Right lobe of liver (tissue), 6 donors: ENCODE data around the gene STKLD1. TPM values are rescaled to one million over a fixed set of nuclear protein-coding genes. Genes with fewer than 3 reads are reported as not detected.

ENCODE experiments used
- ATAC-seq, 4 donors: fragments of 200-7000 bp; cut with Tn5 transposase; one replicate each; pipeline ENCODE4 v1.9.1; 2020; ENCODE audit warnings: mild to moderate bottlenecking in 4 of 4, moderate library complexity in 4 of 4
- DNase-seq, 3 donors: peaks; one replicate each; pipeline ENCODE4 v3.0.0-alpha.2; 2020
- H3K27ac ChIP-seq, 3 donors: fragments of 200-600 bp; one replicate each; pipeline ENCODE4 v1.8.0; 2022
- H3K27me3 ChIP-seq, 2 donors: fragments of 200-600 bp; one replicate each; pipeline ENCODE4 v1.8.0; 2022
- H3K36me3 ChIP-seq, 4 donors: fragments of 200-600 bp; sonication (generic) in 1 of 4; one replicate each; pipeline versions ENCODE4 v1.5.1 to v1.8.0; 2017 to 2022; ENCODE audit warnings: control low read depth in 1 of 4
- H3K4me1 ChIP-seq, 4 donors: fragments of 200-600 bp; sonication (generic) in 1 of 4; one replicate each; pipeline versions ENCODE4 v1.5.1 to v1.8.0; 2017 to 2022; ENCODE audit warnings: control low read depth in 1 of 4
- H3K4me3 ChIP-seq, 3 donors: fragments of 200-600 bp; one replicate each; pipeline ENCODE4 v1.8.0; 2022
- H3K9me3 ChIP-seq, 4 donors: fragments of 200-600 bp; sonication (generic) in 1 of 4; one replicate each; pipeline versions ENCODE4 v1.5.1 to v1.8.0; 2017 to 2022; ENCODE audit warnings: control low read depth in 1 of 4
- CTCF ChIP-seq, 4 donors: fragments of 200-600 bp in 3 of 4; fragments of 450-650 bp in 1 of 4; IDR thresholded peaks; one replicate each; pipeline versions ENCODE4 v1.5.1 to v1.8.0; 2016 to 2022; ENCODE audit warnings: antibody characterized with exemption in 4 of 4, mild to moderate bottlenecking in 2 of 4
- POLR2A ChIP-seq: fragments of 450-650 bp; IDR thresholded peaks from one replicate; pipeline ENCODE4 v1.6.1; 2017; ENCODE audit warnings: antibody characterized with exemption, mild to moderate bottlenecking
- WGBS: methylation state at CpG from one replicate; pipeline ENCODE4 v1.1.6; 2018; ENCODE audit warnings: low coverage, low lambda C conversion rate; ENCODE audit not compliant: insufficient coverage; ENCODE audit errors: missing lambda C conversion rate; 5-methylcytosine and 5-hydroxymethylcytosine counted together
- intact Hi-C, 2 donors: fragments of 100-400 bp; cut with DNase I; formaldehyde crosslinking; loops; one replicate each; pipeline versions ENCODE4 v1.11.2 to v1.14.1; 2022
- total RNA-seq, 6 experiments: library from RNA; depleted of rRNA in 2 of 6; stranded (reverse); fragments of >200 nt in 2 of 6; fragmentation: NEBNext Ultra II Directional in 3 of 6; extraction: Animal tissue kit (Norgen Biotek cat#: 25700) in 3 of 6; gene quantifications; one replicate each; pipeline versions ENCODE4 v1.1.0 to v1.2.4, GENCODE V29; 2016 to 2023
- donor health status: DM: no; HTN: yes; CAD: no.
- donor health status: DM: no; HTN: no; CAD: no.
- donor health status: DM: no; HTN: no; CAD: no.
- donor health status: DM: no; HTN: yes; CAD: no.
- donor health status: DM: no; HTN: yes; CAD: no.

The STKLD1 gene
- total RNA-seq, 6 experiments from 2014 or later, result 0.43 to 2.6 (median 0.81) TPM; not detected in 1

- Histone ChIP-seq H3K4me1 (peaks cover 0 to 29% (median 8%) of the 10 kb centered on the region in 4 donors), H3K4me3 (no peak overlapping the region), H3K9me3 (no peaks in the 10 kb centered on the region), H3K27me3 (no peaks in the 10 kb centered on the region), H3K36me3 (peaks cover 5 to 43% (median 23%) of the 10 kb centered on the region in 4 donors), H3K27ac (no peak overlapping the region)
- 83% methylated on average over 8 of the region's 8 CpGs for WGBS
- no peak for TF ChIP-seq POLR2A
- TF ChIP-seq CTCF (IDR thresholded peaks at IDR 0.05), result no peak
- ATAC-seq (no peak), DNase-seq (no peak)
- intact Hi-C loops, result loop anchor here in 1 of 2 donors (10.0 kb wide), 1 partner anchor 52 kb away; no protein-coding TSS in a partner anchor
These were observed 23.4 kb upstream of the STKLD1 start for GRCh38 chr9:133352635-133353340.

GRCh38 chr9:133353548-133353947 is 22.6 kb upstream of the STKLD1 start:
- Histone ChIP-seq H3K27me3 (no peaks in the 10 kb centered on the region), H3K36me3 (peaks cover 5 to 43% (median 23%) of the 10 kb centered on the region in 4 donors), H3K4me3 (no peak overlapping the region), H3K9me3 (no peaks in the 10 kb centered on the region), H3K4me1 (peaks cover 0 to 29% (median 8%) of the 10 kb centered on the region in 4 donors), H3K27ac (no peak overlapping the region)
- DNase-seq (no peak), ATAC-seq (no peak)
- WGBS, result no CpG with 5 or more reads among the region's 5 CpGs
- intact Hi-C loops, result loop anchor here in 1 of 2 donors (10.0 kb wide), 1 partner anchor 51 kb away; no protein-coding TSS in a partner anchor
- TF ChIP-seq POLR2A (no peak), CTCF (IDR thresholded peaks at IDR 0.05) (no peak)

GRCh38 chr9:133354766-133355165 is 21.4 kb upstream of the STKLD1 start:
- peaks cover 0 to 23% (median 5%) of the 10 kb centered on the region in 4 donors for H3K4me1 ChIP-seq
- TF ChIP-seq CTCF (IDR thresholded peaks at IDR 0.05) (no peak), POLR2A (no peak)
- ATAC-seq (peak in 1 of 4 donors; percentile 22), DNase-seq (peak in 1 of 3 donors; percentile 71)
- H3K9me3 ChIP-seq, result no peaks in the 10 kb centered on the region
- H3K27ac ChIP-seq, result no peak overlapping the region
- intact Hi-C loops, result loop anchor here in 1 of 2 donors (10.0 kb wide), 1 partner anchor 50 kb away; no protein-coding TSS in a partner anchor
- peaks cover 2 to 34% (median 19%) of the 10 kb centered on the region in 4 donors for H3K36me3 ChIP-seq
- no peak overlapping the region for H3K4me3 ChIP-seq
- WGBS, result 48% methylated on average over 3 of the region's 7 CpGs
- H3K27me3 ChIP-seq, result no peaks in the 10 kb centered on the region

GRCh38 chr9:133355881-133356357 is 20.2 kb upstream of the STKLD1 start:
- 0% methylated on average over 9 of the region's 31 CpGs for WGBS
- Histone ChIP-seq H3K27me3 (no peaks in the 10 kb centered on the region), H3K9me3 (no peaks in the 10 kb centered on the region), H3K36me3 (peaks cover 0 to 33% (median 10%) of the 10 kb centered on the region in 4 donors), H3K27ac (peak overlapping the region in 2 of 3 donors; percentile 53 to 55), H3K4me1 (peaks cover 0 to 23% (median 5%) of the 10 kb centered on the region in 4 donors), H3K4me3 (peak overlapping the region; percentile 58 to 91 (median 85))
- ATAC-seq, result peak; percentile 2 to 21 (median 15)
- no peak for DNase-seq
- TF ChIP-seq POLR2A (no peak), CTCF (IDR thresholded peaks at IDR 0.05) (peak in 1 of 4 donors; percentile 6)
- intact Hi-C loops, result loop anchor here in 1 of 2 donors (10.0 kb wide), 1 partner anchor 49 kb away; no protein-coding TSS in a partner anchor
